NT2/D1 (cell line): ENCODE results near the gene CFAP54.

Experiments used
- YY1 ChIP-seq: IDR thresholded peaks from 2 replicates; pipeline ENCODE4 v1.6.1; 2011; ENCODE audit not compliant: insufficient read length, insufficient read depth
- ZNF274 ChIP-seq: IDR thresholded peaks from 2 replicates; pipeline ENCODE4 v1.6.1; 2011; ENCODE audit warnings: mild to moderate bottlenecking, low read depth, low read length

- no peak for TF ChIP-seq YY1
- no peak for TF ChIP-seq ZNF274
These were observed 23.5 kb upstream of the CFAP54 start for GRCh38 chr12:96465896-96466295.
